Measurements from ENCODE around the gene TMEM134.

- TF ChIP-seq MYC (IDR thresholded peaks at IDR 0.05; ENCODE audit: low read depth, low read length) (no peak), POLR2A (IDR thresholded peaks at IDR 0.05; ENCODE audit: extremely low read depth, insufficient read length) (no peak)
Observed at GRCh38 chr11:67441098-67441563, 27.9 kb downstream of the TMEM134 start.

Measured in NB4 (cell line).